HepG2 (cell line): ENCODE results near the gene BHLHE41. TPM values are rescaled to one million over a fixed set of nuclear protein-coding genes. Genes with fewer than 3 reads are reported as not detected.
A peak's percentile ranks its signal among the peaks of the same experiment; 100 is the strongest.

ENCODE experiments used
- BCL6 ChIP-seq: IDR thresholded peaks from 2 replicates; pipeline ENCODE4 v1.6.1; 2016; ENCODE audit warnings: missing genetic modification reagents, missing compliant biosample characterization
- GZF1 ChIP-seq: sonication (generic); formaldehyde crosslinking; IDR thresholded peaks from 2 replicates; pipeline ENCODE4 v1.5.1; 2020; ENCODE audit warnings: mild to moderate bottlenecking, missing genetic modification reagents
- KLF6 ChIP-seq: IDR thresholded peaks from 2 replicates; pipeline ENCODE4 v1.8.0; 2016; ENCODE audit warnings: missing biosample characterization, missing genetic modification reagents
- MED1 ChIP-seq: sonication (generic); formaldehyde crosslinking; IDR thresholded peaks from 2 replicates; pipeline ENCODE4 v1.4.0; 2020; ENCODE audit warnings: missing genetic modification reagents
- MTF2 ChIP-seq: sonication (generic); formaldehyde crosslinking; IDR thresholded peaks from 2 replicates; pipeline ENCODE4 v1.5.0; 2020; ENCODE audit warnings: missing genetic modification reagents, borderline replicate concordance
- NRL ChIP-seq: sonication (generic); formaldehyde crosslinking; IDR thresholded peaks from 2 replicates; pipeline ENCODE4 v1.5.0; 2020; ENCODE audit warnings: missing genetic modification reagents, mild to moderate bottlenecking, moderate library complexity, borderline replicate concordance
- SP2 ChIP-seq: sonication (generic); formaldehyde crosslinking; IDR thresholded peaks from 2 replicates; pipeline ENCODE4 v1.5.1; 2020; ENCODE audit warnings: mild to moderate bottlenecking, missing genetic modification reagents
- TGIF2 ChIP-seq: IDR thresholded peaks from 2 replicates; pipeline ENCODE4 v1.6.1; 2016; ENCODE audit warnings: control low read depth, missing compliant biosample characterization
- ZFP36 ChIP-seq: fragments of 150-350 bp; IDR thresholded peaks from 2 replicates; pipeline ENCODE4 v1.6.1; 2018; ENCODE audit warnings: borderline replicate concordance, low read length, low read depth; ENCODE audit not compliant: partially characterized antibody
- ZMYM3 ChIP-seq: sonication (generic); formaldehyde crosslinking; IDR thresholded peaks from 2 replicates; pipeline ENCODE4 v1.5.1; 2020; ENCODE audit warnings: mild to moderate bottlenecking, missing genetic modification reagents
- ZNF354B ChIP-seq: sonication (generic); formaldehyde crosslinking; IDR thresholded peaks from 2 replicates; pipeline ENCODE4 v1.8.0; 2022; ENCODE audit warnings: mild to moderate bottlenecking, missing genetic modification reagents
- ZNF367 ChIP-seq: sonication (generic); formaldehyde crosslinking; IDR thresholded peaks from 2 replicates; pipeline ENCODE4 v1.4.0; 2020; ENCODE audit warnings: missing genetic modification reagents, borderline replicate concordance
- ZNF782 ChIP-seq: sonication (generic); formaldehyde crosslinking; IDR thresholded peaks from 2 replicates; pipeline ENCODE4 v1.4.0; 2020; ENCODE audit warnings: missing genetic modification reagents, mild to moderate bottlenecking, borderline replicate concordance
- ZNF788 ChIP-seq: sonication (generic); formaldehyde crosslinking; IDR thresholded peaks from 2 replicates; pipeline ENCODE4 v1.5.0; 2020; ENCODE audit warnings: mild to moderate bottlenecking, missing genetic modification reagents, borderline replicate concordance
- polyA plus RNA-seq, 8 experiments: library from polyadenylated mRNA; depleted of rRNA in 3 of 8; stranded (reverse) in 7 of 8; unstranded in 1 of 8; fragments of >200 nt; fragmentation: Illumina TruSeq in 4 of 8; extraction: Trizol in 4 of 8; gene quantifications; 2 replicates each; pipeline versions ENCODE4 v1.2.1 to v1.2.3, GENCODE V29; 2011 to 2016; ENCODE audit warnings: low read depth in 4 of 8, missing spikeins in 1 of 8, mixed read lengths in 1 of 8; ENCODE audit not compliant: insufficient read depth in 1 of 8
- total RNA-seq, 5 experiments: library from RNA; depleted of rRNA; stranded (reverse); fragments of >200 nt; fragmentation: Illumina TruSeq; extraction: Trizol; gene quantifications; 2 replicates each; pipeline ENCODE4 v1.2.3, GENCODE V29; 2016; ENCODE audit warnings: low read depth in 1 of 5
- TF ChIP-seq, protein P1 (sequence below): sonication (generic); formaldehyde crosslinking; IDR thresholded peaks from 2 replicates; pipeline ENCODE4 v1.4.0; 2020; ENCODE audit warnings: missing genetic modification reagents
- TF ChIP-seq, protein P2 (sequence below), 2 experiments: sonication (generic) in 1 of 2; formaldehyde crosslinking in 1 of 2; IDR thresholded peaks; 2 replicates each; pipeline versions ENCODE4 v1.4.0 to v1.6.1; 2018 to 2020; ENCODE audit warnings: missing genetic modification reagents in 2 of 2, borderline replicate concordance in 1 of 2, low read depth in 1 of 2, mild to moderate bottlenecking in 1 of 2, missing biosample characterization in 1 of 2
- TF ChIP-seq, protein P3 (sequence below): sonication (generic); formaldehyde crosslinking; IDR thresholded peaks from 2 replicates; pipeline ENCODE4 v1.4.0; 2020; ENCODE audit warnings: mild to moderate bottlenecking, missing genetic modification reagents
- TF ChIP-seq, protein P4 (sequence below): sonication (generic); formaldehyde crosslinking; IDR thresholded peaks from 2 replicates; pipeline ENCODE4 v1.5.0; 2020; ENCODE audit warnings: mild to moderate bottlenecking, missing genetic modification reagents, moderate library complexity

The BHLHE41 gene
- total and polyA plus RNA-seq, 2 of the 13 experiments (the other 11 are each of a cell fraction or from before 2014, with no cell fraction given), result 0.03 TPM; not detected in 1

DNA sequence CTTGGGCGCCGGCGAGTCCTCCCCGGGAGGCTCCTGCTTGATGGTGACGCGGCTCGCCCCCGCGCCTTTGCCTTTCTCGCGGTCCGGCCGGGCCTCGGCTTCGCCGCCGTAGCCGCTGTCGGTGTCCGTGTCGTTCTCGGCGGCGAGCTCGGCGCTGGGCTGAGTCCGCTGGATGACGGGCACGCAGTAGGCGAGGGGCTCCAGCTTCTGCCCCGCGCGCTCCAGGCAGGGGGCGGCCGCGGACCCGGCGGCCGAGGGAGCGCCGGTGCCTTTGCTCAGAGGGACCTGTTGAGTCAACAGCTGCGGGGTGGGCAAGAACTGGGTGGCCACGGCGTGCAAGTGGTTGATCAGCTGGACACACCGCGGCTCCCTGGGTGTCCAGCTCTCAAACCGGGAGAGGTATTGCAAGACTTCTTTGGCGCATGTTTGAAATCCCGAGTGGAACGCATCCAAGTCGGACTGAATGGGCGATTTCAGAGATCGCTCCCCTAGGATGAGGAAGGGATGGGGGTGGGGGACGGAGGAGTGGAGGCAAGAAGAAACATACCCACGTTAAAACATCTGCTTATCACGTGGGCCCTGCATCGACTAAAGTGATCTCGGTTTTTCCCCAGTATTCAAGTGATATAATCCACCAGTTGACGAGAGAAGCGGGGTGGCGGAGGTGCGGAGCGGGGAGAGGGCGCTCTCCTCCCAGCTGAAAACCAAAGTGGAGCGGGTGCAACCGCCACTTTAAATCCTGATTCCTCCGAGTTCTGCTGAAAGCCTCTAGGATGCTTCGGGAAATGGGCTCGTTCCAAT is 2.0 kb downstream of the BHLHE41 start (continued):
- TF ChIP-seq, protein P1, sequence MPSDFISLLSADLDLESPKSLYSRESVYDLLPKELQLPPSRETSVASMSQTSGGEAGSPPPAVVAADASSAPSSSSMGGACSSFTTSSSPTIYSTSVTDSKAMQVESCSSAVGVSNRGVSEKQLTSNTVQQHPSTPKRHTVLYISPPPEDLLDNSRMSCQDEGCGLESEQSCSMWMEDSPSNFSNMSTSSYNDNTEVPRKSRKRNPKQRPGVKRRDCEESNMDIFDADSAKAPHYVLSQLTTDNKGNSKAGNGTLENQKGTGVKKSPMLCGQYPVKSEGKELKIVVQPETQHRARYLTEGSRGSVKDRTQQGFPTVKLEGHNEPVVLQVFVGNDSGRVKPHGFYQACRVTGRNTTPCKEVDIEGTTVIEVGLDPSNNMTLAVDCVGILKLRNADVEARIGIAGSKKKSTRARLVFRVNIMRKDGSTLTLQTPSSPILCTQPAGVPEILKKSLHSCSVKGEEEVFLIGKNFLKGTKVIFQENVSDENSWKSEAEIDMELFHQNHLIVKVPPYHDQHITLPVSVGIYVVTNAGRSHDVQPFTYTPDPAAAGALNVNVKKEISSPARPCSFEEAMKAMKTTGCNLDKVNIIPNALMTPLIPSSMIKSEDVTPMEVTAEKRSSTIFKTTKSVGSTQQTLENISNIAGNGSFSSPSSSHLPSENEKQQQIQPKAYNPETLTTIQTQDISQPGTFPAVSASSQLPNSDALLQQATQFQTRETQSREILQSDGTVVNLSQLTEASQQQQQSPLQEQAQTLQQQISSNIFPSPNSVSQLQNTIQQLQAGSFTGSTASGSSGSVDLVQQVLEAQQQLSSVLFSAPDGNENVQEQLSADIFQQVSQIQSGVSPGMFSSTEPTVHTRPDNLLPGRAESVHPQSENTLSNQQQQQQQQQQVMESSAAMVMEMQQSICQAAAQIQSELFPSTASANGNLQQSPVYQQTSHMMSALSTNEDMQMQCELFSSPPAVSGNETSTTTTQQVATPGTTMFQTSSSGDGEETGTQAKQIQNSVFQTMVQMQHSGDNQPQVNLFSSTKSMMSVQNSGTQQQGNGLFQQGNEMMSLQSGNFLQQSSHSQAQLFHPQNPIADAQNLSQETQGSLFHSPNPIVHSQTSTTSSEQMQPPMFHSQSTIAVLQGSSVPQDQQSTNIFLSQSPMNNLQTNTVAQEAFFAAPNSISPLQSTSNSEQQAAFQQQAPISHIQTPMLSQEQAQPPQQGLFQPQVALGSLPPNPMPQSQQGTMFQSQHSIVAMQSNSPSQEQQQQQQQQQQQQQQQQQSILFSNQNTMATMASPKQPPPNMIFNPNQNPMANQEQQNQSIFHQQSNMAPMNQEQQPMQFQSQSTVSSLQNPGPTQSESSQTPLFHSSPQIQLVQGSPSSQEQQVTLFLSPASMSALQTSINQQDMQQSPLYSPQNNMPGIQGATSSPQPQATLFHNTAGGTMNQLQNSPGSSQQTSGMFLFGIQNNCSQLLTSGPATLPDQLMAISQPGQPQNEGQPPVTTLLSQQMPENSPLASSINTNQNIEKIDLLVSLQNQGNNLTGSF, result no peak
- TF ChIP-seq, protein P2, sequence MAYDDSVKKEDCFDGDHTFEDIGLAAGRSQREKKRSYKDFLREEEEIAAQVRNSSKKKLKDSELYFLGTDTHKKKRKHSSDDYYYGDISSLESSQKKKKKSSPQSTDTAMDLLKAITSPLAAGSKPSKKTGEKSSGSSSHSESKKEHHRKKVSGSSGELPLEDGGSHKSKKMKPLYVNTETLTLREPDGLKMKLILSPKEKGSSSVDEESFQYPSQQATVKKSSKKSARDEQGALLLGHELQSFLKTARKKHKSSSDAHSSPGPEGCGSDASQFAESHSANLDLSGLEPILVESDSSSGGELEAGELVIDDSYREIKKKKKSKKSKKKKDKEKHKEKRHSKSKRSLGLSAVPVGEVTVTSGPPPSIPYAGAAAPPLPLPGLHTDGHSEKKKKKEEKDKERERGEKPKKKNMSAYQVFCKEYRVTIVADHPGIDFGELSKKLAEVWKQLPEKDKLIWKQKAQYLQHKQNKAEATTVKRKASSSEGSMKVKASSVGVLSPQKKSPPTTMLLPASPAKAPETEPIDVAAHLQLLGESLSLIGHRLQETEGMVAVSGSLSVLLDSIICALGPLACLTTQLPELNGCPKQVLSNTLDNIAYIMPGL (CRISPR knock-in tag; IDR thresholded peaks at IDR 0.05; ENCODE audit: borderline replicate concordance in 1 of 2, low read depth in 1 of 2), result no peak
- TF ChIP-seq MED1 (CRISPR knock-in tag) (no peak), ZNF788 (CRISPR knock-in tag) (no peak), ZNF367 (CRISPR knock-in tag) (no peak), MTF2 (CRISPR knock-in tag) (peak; percentile 92; the same call in 1 of the 2 replicates), GZF1 (CRISPR knock-in tag) (no peak), ZMYM3 (CRISPR knock-in tag) (no peak), ZNF354B (CRISPR knock-in tag) (no peak), SP2 (0 out of 2 replicates have a peak, but pooled peaks have one; percentile 13), ZFP36 (no peak), TGIF2 (CRISPR knock-in tag) (no peak), BCL6 (peak; percentile 90), ZNF782 (CRISPR knock-in tag) (no peak), NRL (CRISPR knock-in tag) (no peak), KLF6 (CRISPR knock-in tag) (no peak)
- TF ChIP-seq, protein P3, sequence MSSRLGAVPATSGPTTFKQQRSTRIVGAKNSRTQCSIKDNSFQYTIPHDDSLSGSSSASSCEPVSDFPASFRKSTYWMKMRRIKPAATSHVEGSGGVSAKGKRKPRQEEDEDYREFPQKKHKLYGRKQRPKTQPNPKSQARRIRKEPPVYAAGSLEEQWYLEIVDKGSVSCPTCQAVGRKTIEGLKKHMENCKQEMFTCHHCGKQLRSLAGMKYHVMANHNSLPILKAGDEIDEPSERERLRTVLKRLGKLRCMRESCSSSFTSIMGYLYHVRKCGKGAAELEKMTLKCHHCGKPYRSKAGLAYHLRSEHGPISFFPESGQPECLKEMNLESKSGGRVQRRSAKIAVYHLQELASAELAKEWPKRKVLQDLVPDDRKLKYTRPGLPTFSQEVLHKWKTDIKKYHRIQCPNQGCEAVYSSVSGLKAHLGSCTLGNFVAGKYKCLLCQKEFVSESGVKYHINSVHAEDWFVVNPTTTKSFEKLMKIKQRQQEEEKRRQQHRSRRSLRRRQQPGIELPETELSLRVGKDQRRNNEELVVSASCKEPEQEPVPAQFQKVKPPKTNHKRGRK, result no peak
- TF ChIP-seq, protein P4, sequence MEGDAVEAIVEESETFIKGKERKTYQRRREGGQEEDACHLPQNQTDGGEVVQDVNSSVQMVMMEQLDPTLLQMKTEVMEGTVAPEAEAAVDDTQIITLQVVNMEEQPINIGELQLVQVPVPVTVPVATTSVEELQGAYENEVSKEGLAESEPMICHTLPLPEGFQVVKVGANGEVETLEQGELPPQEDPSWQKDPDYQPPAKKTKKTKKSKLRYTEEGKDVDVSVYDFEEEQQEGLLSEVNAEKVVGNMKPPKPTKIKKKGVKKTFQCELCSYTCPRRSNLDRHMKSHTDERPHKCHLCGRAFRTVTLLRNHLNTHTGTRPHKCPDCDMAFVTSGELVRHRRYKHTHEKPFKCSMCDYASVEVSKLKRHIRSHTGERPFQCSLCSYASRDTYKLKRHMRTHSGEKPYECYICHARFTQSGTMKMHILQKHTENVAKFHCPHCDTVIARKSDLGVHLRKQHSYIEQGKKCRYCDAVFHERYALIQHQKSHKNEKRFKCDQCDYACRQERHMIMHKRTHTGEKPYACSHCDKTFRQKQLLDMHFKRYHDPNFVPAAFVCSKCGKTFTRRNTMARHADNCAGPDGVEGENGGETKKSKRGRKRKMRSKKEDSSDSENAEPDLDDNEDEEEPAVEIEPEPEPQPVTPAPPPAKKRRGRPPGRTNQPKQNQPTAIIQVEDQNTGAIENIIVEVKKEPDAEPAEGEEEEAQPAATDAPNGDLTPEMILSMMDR (CRISPR knock-in tag), result peak; percentile 22
